ENCODE measurements around the gene FXYD2.

- TF ChIP-seq YY1 (IDR thresholded peaks at IDR 0.05; ENCODE audit: insufficient read depth, insufficient read length) (no peak), SUZ12 (IDR thresholded peaks at IDR 0.05; ENCODE audit: extremely low read depth, insufficient read depth, insufficient read length) (no peak), ZNF274 (IDR thresholded peaks at IDR 0.05; ENCODE audit: low read depth, low read length) (no peak)
Observed at GRCh38 chr11:117833401-117833891, 8.9 kb upstream of the FXYD2 start.
